Measurements from ENCODE around the gene NFIC. TPM values are rescaled to one million over a fixed set of nuclear protein-coding genes. Genes with fewer than 3 reads are reported as not detected.
A peak's percentile ranks its signal among the peaks of the same experiment; 100 is the strongest.
"Not testable (repeated sequence)": the region's sequence is repeated elsewhere in the genome, so short reads cannot be mapped to it uniquely, and the experiment has no call there.

Gene NFIC
- total and polyA plus RNA-seq, 3 donors from 2014 or later, result 56.5 to 127 (median 113) TPM

GRCh38 chr19:3396881-3397265 lies 30.5 kb downstream of the NFIC start:
- Histone ChIP-seq H3K4me3 (no peak overlapping the region), H3K27me3 (no peaks in the 10 kb centered on the region), H3K9me3 (no peaks in the 10 kb centered on the region), H3K4me1 (peaks cover 28% of the 10 kb centered on the region), H3K27ac (peak overlapping the region; percentile 57 to 88), H3K36me3 (ENCODE audit: low read depth, missing control alignments) (no peaks in the 10 kb centered on the region)
- intact Hi-C loops (cut with DNase I; ENCODE audit: low total_unique reads), result no loop called here
- TF ChIP-seq POLR2A (IDR thresholded peaks at IDR 0.05) (no peak), CTCF (IDR thresholded peaks at IDR 0.05) (no peak)
- DNase-seq, result no peak
- 80 to 82% methylated on average over 8 of the region's 8 CpGs for WGBS, 2 donors

GRCh38 chr19:3397266-3398022 lies 31.1 kb downstream of the NFIC start:
- WGBS, 2 donors, result 31 to 48% methylated on average over 13 to 15 of the region's 17 CpGs
- no peaks in the 10 kb centered on the region for H3K27me3 ChIP-seq
- TF ChIP-seq POLR2A (IDR thresholded peaks at IDR 0.05), result no peak
- TF ChIP-seq CTCF (IDR thresholded peaks at IDR 0.05), result no peak
- intact Hi-C loops (cut with DNase I; ENCODE audit: low total_unique reads), result no loop called here
- H3K4me1 ChIP-seq, result peaks cover 28% of the 10 kb centered on the region
- H3K4me3 ChIP-seq, result no peak overlapping the region
- peak; percentile 68 for DNase-seq
- no peaks in the 10 kb centered on the region for H3K36me3 ChIP-seq (ENCODE audit: low read depth, missing control alignments)
- no peaks in the 10 kb centered on the region for H3K9me3 ChIP-seq
- peak overlapping the region; percentile 57 to 88 for H3K27ac ChIP-seq

GRCh38 chr19:3398114-3398899 lies 31.9 kb downstream of the NFIC start:
- Histone ChIP-seq H3K27me3 (no peaks in the 10 kb centered on the region), H3K9me3 (no peaks in the 10 kb centered on the region), H3K4me1 (peaks cover 33% of the 10 kb centered on the region), H3K27ac (peak overlapping the region; percentile 57 to 88), H3K36me3 (ENCODE audit: low read depth, missing control alignments) (no peaks in the 10 kb centered on the region), H3K4me3 (no peak overlapping the region)
- DNase-seq, result peak; percentile 88
- 49 to 71% methylated on average over 16 to 26 of the region's 31 CpGs for WGBS, 2 donors
- intact Hi-C loops (cut with DNase I; ENCODE audit: low total_unique reads), result no loop called here
- TF ChIP-seq CTCF (IDR thresholded peaks at IDR 0.05) (no peak), POLR2A (IDR thresholded peaks at IDR 0.05) (no peak)

- intact Hi-C loops (cut with DNase I; ENCODE audit: low total_unique reads), result no loop called here
- Histone ChIP-seq H3K27ac (peak overlapping the region; percentile 57 to 88), H3K9me3 (no peaks in the 10 kb centered on the region), H3K27me3 (no peaks in the 10 kb centered on the region), H3K4me1 (peaks cover 39% of the 10 kb centered on the region), H3K4me3 (no peak overlapping the region), H3K36me3 (ENCODE audit: low read depth, missing control alignments) (no peaks in the 10 kb centered on the region)
- TF ChIP-seq POLR2A (IDR thresholded peaks at IDR 0.05), result no peak
- WGBS, 2 donors, result 62 to 63% methylated on average over 10 of the region's 10 CpGs
- no peak for DNase-seq
Measured at GRCh38 chr19:3398900-3399278, 32.5 kb downstream of the NFIC start.

GRCh38 chr19:3399311-3399710 lies 32.9 kb downstream of the NFIC start:
- H3K4me1 ChIP-seq, result peaks cover 43% of the 10 kb centered on the region
- H3K36me3 ChIP-seq (ENCODE audit: low read depth, missing control alignments); DNase-seq; H3K9me3 ChIP-seq; H3K27me3 ChIP-seq; intact Hi-C loops (cut with DNase I; ENCODE audit: low total_unique reads); H3K4me3 ChIP-seq: not testable (repeated sequence)
- peak overlapping the region; percentile 57 to 88 for H3K27ac ChIP-seq
- 87 to 93% methylated on average over 7 of the region's 7 CpGs for WGBS, 2 donors
